Right lobe of liver (tissue), 6 donors: Measurements from ENCODE around the gene PTPRN2. TPM values are rescaled to one million over a fixed set of nuclear protein-coding genes. Genes with fewer than 3 reads are reported as not detected.

Experiments used
- ATAC-seq, 4 donors: fragments of 200-7000 bp; cut with Tn5 transposase; one replicate each; pipeline ENCODE4 v1.9.1; 2020; ENCODE audit warnings: mild to moderate bottlenecking in 4 of 4, moderate library complexity in 4 of 4
- DNase-seq, 3 donors: peaks; one replicate each; pipeline ENCODE4 v3.0.0-alpha.2; 2020
- H3K27ac ChIP-seq, 3 donors: fragments of 200-600 bp; one replicate each; pipeline ENCODE4 v1.8.0; 2022
- H3K27me3 ChIP-seq, 2 donors: fragments of 200-600 bp; one replicate each; pipeline ENCODE4 v1.8.0; 2022
- H3K36me3 ChIP-seq, 4 donors: fragments of 200-600 bp; sonication (generic) in 1 of 4; one replicate each; pipeline versions ENCODE4 v1.5.1 to v1.8.0; 2017 to 2022; ENCODE audit warnings: control low read depth in 1 of 4
- H3K4me1 ChIP-seq, 4 donors: fragments of 200-600 bp; sonication (generic) in 1 of 4; one replicate each; pipeline versions ENCODE4 v1.5.1 to v1.8.0; 2017 to 2022; ENCODE audit warnings: control low read depth in 1 of 4
- H3K4me3 ChIP-seq, 3 donors: fragments of 200-600 bp; one replicate each; pipeline ENCODE4 v1.8.0; 2022
- H3K9me3 ChIP-seq, 4 donors: fragments of 200-600 bp; sonication (generic) in 1 of 4; one replicate each; pipeline versions ENCODE4 v1.5.1 to v1.8.0; 2017 to 2022; ENCODE audit warnings: control low read depth in 1 of 4
- CTCF ChIP-seq, 4 donors: fragments of 200-600 bp in 3 of 4; fragments of 450-650 bp in 1 of 4; IDR thresholded peaks; one replicate each; pipeline versions ENCODE4 v1.5.1 to v1.8.0; 2016 to 2022; ENCODE audit warnings: antibody characterized with exemption in 4 of 4, mild to moderate bottlenecking in 2 of 4
- POLR2A ChIP-seq: fragments of 450-650 bp; IDR thresholded peaks from one replicate; pipeline ENCODE4 v1.6.1; 2017; ENCODE audit warnings: antibody characterized with exemption, mild to moderate bottlenecking
- WGBS: methylation state at CpG from one replicate; pipeline ENCODE4 v1.1.6; 2018; ENCODE audit warnings: low coverage, low lambda C conversion rate; ENCODE audit not compliant: insufficient coverage; ENCODE audit errors: missing lambda C conversion rate; 5-methylcytosine and 5-hydroxymethylcytosine counted together
- intact Hi-C, 2 donors: fragments of 100-400 bp; cut with DNase I; formaldehyde crosslinking; loops; one replicate each; pipeline versions ENCODE4 v1.11.2 to v1.14.1; 2022
- total RNA-seq, 6 experiments: library from RNA; depleted of rRNA in 2 of 6; stranded (reverse); fragments of >200 nt in 2 of 6; fragmentation: NEBNext Ultra II Directional in 3 of 6; extraction: Animal tissue kit (Norgen Biotek cat#: 25700) in 3 of 6; gene quantifications; one replicate each; pipeline versions ENCODE4 v1.1.0 to v1.2.4, GENCODE V29; 2016 to 2023
- donor health status: DM: no; HTN: yes; CAD: no.
- donor health status: DM: no; HTN: no; CAD: no.
- donor health status: DM: no; HTN: no; CAD: no.
- donor health status: DM: no; HTN: yes; CAD: no.
- donor health status: DM: no; HTN: yes; CAD: no.

Gene PTPRN2
- total RNA-seq, 6 experiments from 2014 or later = 0.15 to 0.87 (median 0.67) TPM

GRCh38 chr7:158056761-158057160, 530.9 kb downstream of the PTPRN2 start:
- ATAC-seq = no peak
- no peak overlapping the region for H3K4me3 ChIP-seq
- no peaks in the 10 kb centered on the region for H3K9me3 ChIP-seq
- peak in 1 of 3 donors; percentile 20 for DNase-seq
- no peak overlapping the region for H3K27ac ChIP-seq
- TF ChIP-seq CTCF (IDR thresholded peaks at IDR 0.05) (no peak), POLR2A (no peak)
- no peaks in the 10 kb centered on the region for H3K27me3 ChIP-seq
- H3K36me3 ChIP-seq = no peaks in the 10 kb centered on the region
- intact Hi-C loops = no loop called here
- no peaks in the 10 kb centered on the region for H3K4me1 ChIP-seq
- WGBS = 66% methylated on average over 12 of the region's 17 CpGs

GRCh38 chr7:158055726-158056510, 531.7 kb downstream of the PTPRN2 start:
- no peak for ATAC-seq
- DNase-seq = peak in 1 of 3 donors; percentile 6
- no peaks in the 10 kb centered on the region for H3K36me3 ChIP-seq
- WGBS = 67% methylated on average over 13 of the region's 17 CpGs
- H3K4me3 ChIP-seq = no peak overlapping the region
- TF ChIP-seq POLR2A = no peak
- no peak for TF ChIP-seq CTCF (IDR thresholded peaks at IDR 0.05)
- intact Hi-C loops = no loop called here
- H3K4me1 ChIP-seq = no peaks in the 10 kb centered on the region
- no peak overlapping the region for H3K27ac ChIP-seq
- H3K27me3 ChIP-seq = no peaks in the 10 kb centered on the region
- H3K9me3 ChIP-seq = no peaks in the 10 kb centered on the region

GRCh38 chr7:158054611-158055010, 533.0 kb downstream of the PTPRN2 start:
- intact Hi-C loops = no loop called here

GRCh38 chr7:158054081-158054480, 533.5 kb downstream of the PTPRN2 start:
- WGBS = 68% methylated on average over 6 of the region's 8 CpGs
- ATAC-seq (no peak), DNase-seq (peak in 1 of 3 donors; percentile 19)
- H3K27ac ChIP-seq = no peak overlapping the region
- no peaks in the 10 kb centered on the region for H3K27me3 ChIP-seq
- no peaks in the 10 kb centered on the region for H3K4me1 ChIP-seq
- no peak overlapping the region for H3K4me3 ChIP-seq
- H3K9me3 ChIP-seq = no peaks in the 10 kb centered on the region
- TF ChIP-seq POLR2A (no peak), CTCF (IDR thresholded peaks at IDR 0.05) (no peak)
- H3K36me3 ChIP-seq = no peaks in the 10 kb centered on the region
- intact Hi-C loops = no loop called here

More at GRCh38 chr7:158054611-158055010, 533.0 kb downstream of the PTPRN2 start:
- Histone ChIP-seq H3K4me3 (no peak overlapping the region), H3K27me3 (no peaks in the 10 kb centered on the region), H3K4me1 (no peaks in the 10 kb centered on the region), H3K27ac (no peak overlapping the region), H3K36me3 (no peaks in the 10 kb centered on the region), H3K9me3 (no peaks in the 10 kb centered on the region)
- peak in 1 of 4 donors; percentile 29 for ATAC-seq
- no peak for TF ChIP-seq POLR2A
- TF ChIP-seq CTCF (IDR thresholded peaks at IDR 0.05) = no peak
- 82% methylated on average over 4 of the region's 11 CpGs for WGBS
- no peak for DNase-seq
